ENCODE measurements around the gene RTEL1.

Gene RTEL1

GRCh38 chr20:63700199-63701050, 42.3 kb downstream of the RTEL1 start:
- DNase-seq (ENCODE audit: low read depth, low spot score): peak; percentile 4

- peak; percentile 1 for DNase-seq (ENCODE audit: low read depth, low spot score)
Observed at GRCh38 chr20:63701051-63701328, 42.9 kb downstream of the RTEL1 start.

- DNase-seq (ENCODE audit: low read depth, low spot score): peak; percentile 1
Observed at GRCh38 chr20:63701329-63702035, 43.4 kb downstream of the RTEL1 start.

- DNase-seq (ENCODE audit: low read depth, low spot score): no peak
Observed at GRCh38 chr20:63702036-63702665, 44.0 kb downstream of the RTEL1 start.

GRCh38 chr20:63702751-63703470, 44.8 kb downstream of the RTEL1 start:
- DNase-seq (ENCODE audit: low read depth, low spot score): peak; percentile 1

GRCh38 chr20:63703471-63703975, 45.4 kb downstream of the RTEL1 start:
- no peak for DNase-seq (ENCODE audit: low read depth, low spot score)

DNA sequence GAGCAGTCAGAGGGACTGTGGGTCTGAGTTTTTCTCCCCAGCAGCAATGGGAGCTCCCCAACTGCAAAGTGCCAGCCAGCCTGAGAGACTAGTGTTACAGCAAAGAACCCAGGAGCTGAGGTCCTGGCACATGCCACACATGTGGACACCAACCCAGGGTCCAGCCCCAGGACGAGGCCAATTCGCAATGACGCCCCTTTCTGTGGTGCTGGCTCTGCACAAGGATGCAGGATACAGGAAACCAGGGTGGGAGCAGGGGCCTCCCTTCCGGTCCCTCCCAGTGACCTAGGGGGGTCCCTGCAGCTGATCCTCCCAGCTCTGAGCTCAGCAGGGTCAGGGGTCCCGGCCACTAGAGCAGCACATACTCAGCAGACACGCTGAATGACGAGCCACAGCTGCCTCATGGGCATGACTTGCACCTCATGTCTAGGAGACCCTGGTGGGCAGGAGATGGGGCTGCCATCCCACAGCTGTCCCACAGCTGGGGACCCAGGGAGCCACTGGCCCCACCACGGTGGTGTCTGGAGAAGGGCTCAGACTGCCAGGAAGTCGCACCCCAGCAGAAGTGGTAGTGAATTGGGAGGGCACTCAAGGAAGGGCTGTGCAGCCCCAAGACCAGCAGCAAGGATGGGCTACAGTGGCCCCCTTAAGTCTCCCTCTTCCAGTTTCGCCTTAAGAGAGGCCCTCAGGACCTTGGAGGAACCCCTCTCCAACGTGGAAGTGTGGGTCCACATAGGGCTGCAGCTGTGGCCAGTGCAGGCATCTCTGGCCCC, 46.0 kb downstream of the RTEL1 start:
- no peak for DNase-seq (ENCODE audit: low read depth, low spot score)

DNA sequence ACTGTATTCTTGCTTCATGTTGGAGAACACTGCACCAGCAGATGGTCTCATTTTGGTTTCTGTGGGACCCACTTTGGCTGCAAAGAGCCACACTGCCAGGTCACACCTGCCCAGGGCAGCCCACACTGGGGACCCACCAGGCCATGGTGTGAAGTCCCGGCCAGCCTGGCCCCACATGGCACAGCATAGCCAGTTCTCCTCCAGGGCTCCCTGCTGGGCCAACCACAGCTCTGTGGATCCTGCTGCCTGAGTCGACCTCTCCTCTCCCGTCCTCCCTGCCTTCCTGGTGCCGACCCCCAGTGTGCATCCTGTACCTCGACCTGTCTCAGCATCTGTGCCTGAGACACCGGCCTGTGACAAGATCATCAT, 46.6 kb downstream of the RTEL1 start:
- no peak for DNase-seq (ENCODE audit: low read depth, low spot score)

GRCh38 chr20:63705232-63706026, 47.3 kb downstream of the RTEL1 start:
- no peak for DNase-seq (ENCODE audit: low read depth, low spot score)

DNA sequence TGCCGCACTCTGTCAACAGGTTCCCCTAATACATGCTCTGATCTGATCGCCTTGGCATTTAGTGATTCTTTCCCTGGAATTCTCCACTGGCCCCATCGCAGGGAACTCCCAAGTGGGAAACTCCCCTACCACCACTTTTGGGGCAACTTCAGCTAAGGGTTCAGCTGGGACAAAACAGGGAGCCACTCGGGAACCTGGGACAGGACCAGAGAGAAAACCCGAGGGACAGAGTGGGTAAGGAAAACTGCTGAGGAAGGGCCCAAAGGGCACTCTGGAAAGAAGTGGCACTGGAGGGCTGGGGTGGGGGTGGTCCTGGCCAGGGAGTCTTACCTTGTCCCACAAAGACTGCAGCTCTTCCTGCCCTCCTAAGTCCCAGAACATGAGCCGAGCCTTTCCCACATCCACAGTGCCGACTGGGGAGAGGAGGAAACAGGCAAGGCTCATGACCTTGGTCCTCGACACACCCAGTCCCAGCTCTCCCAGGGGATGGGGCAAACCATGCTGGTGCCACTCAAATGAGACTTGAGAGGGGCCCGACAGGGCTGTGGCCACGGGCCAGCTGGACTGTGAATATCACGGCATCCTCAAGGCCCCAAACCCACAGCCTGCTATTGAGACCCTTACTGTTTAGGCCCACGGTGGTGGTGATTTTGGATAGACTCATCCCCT, 48.0 kb downstream of the RTEL1 start:
- DNase-seq (ENCODE audit: low read depth, low spot score): no peak

GRCh38 chr20:63706852-63707557, 48.9 kb downstream of the RTEL1 start:
- DNase-seq (ENCODE audit: low read depth, low spot score): peak; percentile 61

- peak; percentile 88 for DNase-seq (ENCODE audit: low read depth, low spot score)
Observed at GRCh38 chr20:63707558-63708300, 49.6 kb downstream of the RTEL1 start, which contains the start of the genes ARFRP1 and ZGPAT. Gene ARFRP1, minus strand, starts transcription at chr20:63707976. Its CDS starts 885 bp downstream, at chr20:63707091. Gene ZGPAT, plus strand, starts transcription at chr20:63708039. Its CDS starts 542 bp downstream, at chr20:63708581.

DNA sequence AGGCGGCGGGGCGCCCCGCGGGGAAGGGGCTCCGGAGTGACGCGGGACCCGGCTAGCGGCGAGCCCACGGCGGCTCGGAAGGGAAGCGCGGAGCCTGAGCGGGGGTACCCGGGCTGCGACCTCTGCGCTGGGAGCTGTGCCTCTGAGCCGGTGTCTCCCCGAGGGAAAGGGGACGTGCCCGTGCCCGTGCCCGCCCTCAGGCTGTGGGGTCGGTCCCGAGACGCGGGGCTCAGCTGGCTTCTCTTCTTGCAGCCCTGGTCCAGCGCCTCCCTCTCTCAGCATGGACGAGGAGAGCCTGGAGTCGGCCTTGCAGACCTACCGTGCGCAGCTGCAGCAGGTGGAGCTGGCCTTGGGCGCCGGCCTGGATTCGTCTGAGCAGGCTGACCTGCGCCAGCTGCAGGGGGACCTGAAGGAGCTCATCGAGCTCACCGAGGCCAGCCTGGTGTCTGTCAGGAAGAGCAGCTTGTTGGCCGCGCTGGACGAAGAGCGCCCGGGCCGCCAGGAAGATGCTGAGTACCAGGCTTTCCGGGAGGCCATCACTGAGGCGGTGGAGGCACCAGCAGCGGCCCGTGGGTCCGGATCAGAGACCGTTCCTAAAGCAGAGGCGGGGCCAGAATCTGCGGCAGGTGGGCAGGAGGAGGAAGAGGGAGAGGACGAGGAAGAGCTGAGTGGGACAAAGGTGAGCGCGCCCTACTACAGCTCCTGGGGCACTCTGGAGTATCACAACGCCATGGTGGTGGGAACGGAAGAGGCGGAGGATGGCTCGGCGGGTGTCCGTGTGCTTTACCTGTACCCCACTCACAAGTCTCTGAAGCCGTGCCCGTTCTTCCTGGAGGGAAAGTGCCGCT, 50.4 kb downstream of the RTEL1 start:
- no peak for DNase-seq (ENCODE audit: low read depth, low spot score)

- no peak for DNase-seq (ENCODE audit: low read depth, low spot score)
Observed at GRCh38 chr20:63709149-63709527, 51.0 kb downstream of the RTEL1 start.

GRCh38 chr20:63711085-63711645, 53.1 kb downstream of the RTEL1 start:
- no peak for DNase-seq (ENCODE audit: low read depth, low spot score)

- no peak for DNase-seq (ENCODE audit: low read depth, low spot score)
Observed at GRCh38 chr20:63712191-63712590, 54.1 kb downstream of the RTEL1 start.

DNA sequence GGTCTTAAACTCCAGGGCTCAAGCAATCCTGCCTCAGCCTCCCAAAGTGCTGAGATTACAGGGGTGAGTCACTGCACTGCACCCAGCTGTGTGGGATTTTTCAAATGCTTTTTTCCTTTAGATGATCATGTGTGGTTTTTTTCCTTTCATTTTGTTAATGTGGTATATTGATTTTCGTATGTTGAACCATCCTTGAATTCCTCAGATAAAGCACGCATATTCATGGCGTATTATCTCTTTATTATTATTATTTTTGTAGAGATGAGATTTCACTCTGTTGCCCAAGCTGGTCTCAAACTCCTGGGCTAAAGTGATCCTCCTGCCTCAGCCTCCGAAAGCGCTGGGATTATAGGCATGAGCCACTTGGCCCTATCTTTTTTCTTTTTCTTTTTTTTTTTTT, 56.7 kb downstream of the RTEL1 start:
- no peak for DNase-seq (ENCODE audit: low read depth, low spot score)

Data from ELF-1 (cell line).